ENCODE results near the gene FBRSL1. TPM values are rescaled to one million over a fixed set of nuclear protein-coding genes. Genes with fewer than 3 reads are reported as not detected.

Gene FBRSL1
- total and polyA plus RNA-seq, 2 of the 8 experiments (the other 6 are each of a cell fraction or from before 2014, with no cell fraction given): 18.4 to 109 TPM

- no peak for TF ChIP-seq POLR2A (IDR thresholded peaks at IDR 0.05; ENCODE audit: control extremely low read depth in 1 of 2, low read depth in 2 of 2, low read length in 2 of 2)
- TF ChIP-seq SP2 (IDR thresholded peaks at IDR 0.05; ENCODE audit: low read length): no peak
- TF ChIP-seq GABPA (IDR thresholded peaks at IDR 0.05; ENCODE audit: borderline replicate concordance, insufficient read depth, low read length): no peak
- no peak for TF ChIP-seq TEAD4 (IDR thresholded peaks at IDR 0.05; ENCODE audit: low read depth, low read length)
- TF ChIP-seq SRF (IDR thresholded peaks at IDR 0.05; ENCODE audit: low read depth, low read length): no peak
- TF ChIP-seq ASH2L (IDR thresholded peaks at IDR 0.05; ENCODE audit: low read length): no peak
- no peak for TF ChIP-seq EZH2 (IDR thresholded peaks at IDR 0.05; ENCODE audit: low read depth, low read length, severe bottlenecking)
- TF ChIP-seq EP300 (IDR thresholded peaks at IDR 0.05; ENCODE audit: borderline replicate concordance in 1 of 2, low read depth in 2 of 2, low read length in 2 of 2): no peak
Measured at GRCh38 chr12:132548430-132549058, 58.6 kb downstream of the FBRSL1 start (continued).
